ENCODE results near the gene GPR78.

The GPR78 gene

GRCh38 chr4:8580321-8581093 is at the start of gene GPR78:
TSS of gene GPR78 (plus strand) at chr4:8580392. CDS start at chr4:8580983, 591 bp downstream.
- peak in 2 of 3 experiments; percentile 16 to 18 for DNase-seq (ENCODE audit: low read depth in 2 of 3, low spot score in 2 of 3)

- no peak for DNase-seq (ENCODE audit: low read depth in 2 of 3, low spot score in 2 of 3)
These were observed 47.9 kb upstream of the GPR78 start for GRCh38 chr4:8532245-8532781.

- DNase-seq (ENCODE audit: low read depth in 2 of 3, low spot score in 2 of 3) = no peak
These were observed 46.8 kb upstream of the GPR78 start for GRCh38 chr4:8533274-8533865.

GRCh38 chr4:8534129-8534528 is 46.1 kb upstream of the GPR78 start:
- no peak for DNase-seq (ENCODE audit: low read depth in 2 of 3, low spot score in 2 of 3)

GRCh38 chr4:8534611-8535010 is 45.6 kb upstream of the GPR78 start:
- DNase-seq (ENCODE audit: low read depth in 2 of 3, low spot score in 2 of 3) = no peak

GRCh38 chr4:8536467-8536866 is 43.7 kb upstream of the GPR78 start:
- DNase-seq (ENCODE audit: low read depth in 2 of 3, low spot score in 2 of 3) = no peak

- DNase-seq (ENCODE audit: low read depth in 2 of 3, low spot score in 2 of 3) = no peak
These were observed 43.1 kb upstream of the GPR78 start for GRCh38 chr4:8537041-8537461.

GRCh38 chr4:8538076-8538702 is 42.0 kb upstream of the GPR78 start:
- no peak for DNase-seq (ENCODE audit: low read depth in 2 of 3, low spot score in 2 of 3)

GRCh38 chr4:8538703-8539567 is 41.3 kb upstream of the GPR78 start:
- no peak for DNase-seq (ENCODE audit: low read depth in 2 of 3, low spot score in 2 of 3)

- no peak for DNase-seq (ENCODE audit: low read depth in 2 of 3, low spot score in 2 of 3)
These were observed 40.5 kb upstream of the GPR78 start for GRCh38 chr4:8539661-8540060.

GRCh38 chr4:8540072-8540471 is 40.1 kb upstream of the GPR78 start:
- DNase-seq (ENCODE audit: low read depth in 2 of 3, low spot score in 2 of 3) = no peak

GRCh38 chr4:8540586-8540985 is 39.6 kb upstream of the GPR78 start:
- DNase-seq (ENCODE audit: low read depth in 2 of 3, low spot score in 2 of 3) = no peak

GRCh38 chr4:8540991-8541390 is 39.2 kb upstream of the GPR78 start:
- DNase-seq (ENCODE audit: low read depth in 2 of 3, low spot score in 2 of 3) = no peak

- DNase-seq (ENCODE audit: low read depth in 2 of 3, low spot score in 2 of 3) = no peak
These were observed 38.0 kb upstream of the GPR78 start for GRCh38 chr4:8541981-8542715.

GRCh38 chr4:8542776-8543525 is 37.2 kb upstream of the GPR78 start:
- DNase-seq (ENCODE audit: low read depth in 2 of 3, low spot score in 2 of 3) = no peak

- DNase-seq (ENCODE audit: low read depth in 2 of 3, low spot score in 2 of 3) = no peak
These were observed 36.6 kb upstream of the GPR78 start for GRCh38 chr4:8543623-8544022.

GRCh38 chr4:8544282-8544681 is 35.9 kb upstream of the GPR78 start:
- DNase-seq (ENCODE audit: low read depth in 2 of 3, low spot score in 2 of 3) = no peak

- no peak for DNase-seq (ENCODE audit: low read depth in 2 of 3, low spot score in 2 of 3)
These were observed 35.3 kb upstream of the GPR78 start for GRCh38 chr4:8544741-8545438.

GRCh38 chr4:8545439-8545765 is 34.8 kb upstream of the GPR78 start:
- no peak for DNase-seq (ENCODE audit: low read depth in 2 of 3, low spot score in 2 of 3)
